AG04449 (cell line): Measurements from ENCODE around the gene DMXL2.
"Not testable (repeated sequence)": the region's sequence is repeated elsewhere in the genome, so short reads cannot be mapped to it uniquely, and the experiment has no call there.

ENCODE experiments used
- CTCF ChIA-PET: fragments of 350-600 bp; formaldehyde crosslinking; extraction: SDS; loops from one replicate; lab custom pipeline; 2021; ENCODE audit warnings: antibody characterized with exemption; lab: Yijun Ruan, JAX
- POLR2A ChIA-PET: fragments of 400-600, 350-600 bp; formaldehyde crosslinking; extraction: SDS; loops from one replicate; lab custom pipeline; 2020; ENCODE audit warnings: antibody characterized with exemption, inconsistent platforms; lab: Yijun Ruan, JAX
- DNase-seq: peaks from one replicate; pipeline ENCODE4 v3.0.0-alpha.2; 2010; ENCODE audit warnings: low read depth, low spot score
- H3K4me3 ChIP-seq: 2 replicates; pipeline ENCODE4 v1.5.1; 2011; ENCODE audit warnings: low read depth, mild to moderate bottlenecking, control low read depth, low read length
- CTCF ChIP-seq: IDR thresholded peaks from one replicate; pipeline ENCODE4 v1.5.1; 2011; ENCODE audit warnings: mild to moderate bottlenecking, moderate library complexity, low read length, control low read depth, inconsistent platforms; ENCODE audit not compliant: insufficient read depth; ENCODE audit errors: missing control alignments

The DMXL2 gene

GRCh38 chr15:51658664-51659063 is 36.1 kb upstream of the DMXL2 start:
- POLR2A ChIA-PET: no interaction called here
- no peak overlapping the region for H3K4me3 ChIP-seq
- no peak for DNase-seq
- CTCF ChIA-PET: interaction anchor here (1.0 to 7.9 kb wide), 4 partner anchors 9 to 117 kb away, joined by 3 to 105 read pairs (median 10); no protein-coding TSS in a partner anchor
- TF ChIP-seq CTCF: no peak

GRCh38 chr15:51655401-51656057 is 33.0 kb upstream of the DMXL2 start:
- DNase-seq, POLR2A ChIA-PET, H3K4me3 ChIP-seq: not testable (repeated sequence)
- CTCF ChIA-PET: interaction anchor here (7.9 kb wide), 1 partner anchor 120 kb away, joined by 105 read pairs; no protein-coding TSS in a partner anchor

GRCh38 chr15:51652084-51652668 is 29.6 kb upstream of the DMXL2 start:
- TF ChIP-seq CTCF: no peak
- no peak for DNase-seq
- POLR2A ChIA-PET: no interaction called here
- CTCF ChIA-PET: interaction anchor here (0.9 to 9.3 kb wide), 3 partner anchors 18 to 124 kb away, joined by 3 to 511 read pairs (median 3); no protein-coding TSS in a partner anchor
- H3K4me3 ChIP-seq: no peak overlapping the region

GRCh38 chr15:51649659-51650521 is 27.3 kb upstream of the DMXL2 start:
- H3K4me3 ChIP-seq: no peak overlapping the region
- ChIA-PET POLR2A (interaction anchor here (0.7 kb wide), 1 partner anchor 127 kb away, joined by 3 read pairs; no protein-coding TSS in a partner anchor), CTCF (interaction anchor here (0.6 to 9.3 kb wide), 52 partner anchors 8 to 578 kb away, joined by 3 to 511 read pairs (median 4); partner anchors contain the start of genes DMXL2 and LEO1)
- DNase-seq: peak; percentile 9
- peak; percentile 67 for TF ChIP-seq CTCF

DNA sequence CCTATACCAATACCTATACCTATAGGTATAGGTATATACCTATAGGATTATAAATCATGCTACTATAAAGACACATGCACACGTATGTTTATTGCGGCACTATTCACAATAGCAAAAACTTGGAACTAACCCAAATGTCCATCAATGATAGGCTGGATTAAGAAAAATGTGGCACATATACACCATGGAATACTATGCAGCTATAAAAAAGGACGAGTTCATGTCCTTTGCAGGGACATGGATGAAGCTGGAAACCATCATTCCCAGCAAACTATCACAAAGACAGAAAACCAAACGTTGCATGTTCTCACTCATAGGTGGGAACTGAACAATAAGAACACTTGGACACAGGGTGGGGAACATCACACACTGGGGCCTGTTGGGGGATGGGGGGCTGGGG is 26.1 kb upstream of the DMXL2 start:
- CTCF ChIA-PET: interaction anchor here (1.1 to 9.3 kb wide), 5 partner anchors 9 to 135 kb away, joined by 3 to 511 read pairs (median 18); no protein-coding TSS in a partner anchor
- H3K4me3 ChIP-seq, POLR2A ChIA-PET, DNase-seq: not testable (repeated sequence)

- POLR2A ChIA-PET, DNase-seq, H3K4me3 ChIP-seq: not testable (repeated sequence)
- CTCF ChIA-PET: interaction anchor here (1.1 to 9.3 kb wide), 3 partner anchors 10 to 128 kb away, joined by 3 to 511 read pairs (median 32); no protein-coding TSS in a partner anchor
Measured at GRCh38 chr15:51648101-51648500, 25.5 kb upstream of the DMXL2 start.

- TF ChIP-seq CTCF: no peak
- ChIA-PET POLR2A (no interaction called here), CTCF (interaction anchor here (0.6 to 9.3 kb wide), 4 partner anchors 72 to 382 kb away, joined by 3 to 511 read pairs (median 4); no protein-coding TSS in a partner anchor)
- H3K4me3 ChIP-seq: no peak overlapping the region
- DNase-seq: peak; percentile 12
Measured at GRCh38 chr15:51647128-51647562, 24.6 kb upstream of the DMXL2 start.
